ENCODE measurements around the gene DAG1. TPM values are rescaled to one million over a fixed set of nuclear protein-coding genes. Genes with fewer than 3 reads are reported as not detected.

Gene DAG1
- total and polyA plus RNA-seq, 2 donors (not counting 1 experiment from before 2014, with no cell fraction given): 48.7 TPM

DNA sequence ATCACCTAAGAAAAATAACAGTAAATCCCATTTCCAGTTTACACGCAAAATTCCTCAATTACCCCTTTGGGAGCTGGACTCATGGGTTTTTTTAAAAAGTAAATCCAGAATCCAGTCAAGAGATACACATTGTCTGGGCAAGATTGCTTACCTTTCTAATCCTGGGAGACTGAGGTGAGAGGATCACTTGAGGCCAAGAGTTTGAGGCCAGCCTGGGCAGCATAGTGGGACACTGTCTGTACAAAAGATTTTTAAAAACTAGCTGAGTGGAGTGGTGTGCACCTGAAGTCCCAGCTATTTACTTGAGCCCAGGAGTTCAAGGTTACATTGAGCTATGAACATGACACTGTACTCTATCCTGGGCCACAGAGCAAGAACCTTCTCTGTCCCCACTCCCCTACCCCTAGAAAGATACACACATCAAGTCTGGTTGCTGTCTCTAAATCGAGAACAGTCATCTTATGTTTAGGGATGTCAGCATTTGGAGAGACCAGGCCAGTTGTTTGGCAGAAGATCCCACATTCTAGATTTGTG, 39.0 kb downstream of the DAG1 start:
- Histone ChIP-seq H3K36me3 (ENCODE audit: control insufficient read depth, insufficient read depth, low read length) (peaks cover 3% of the 10 kb centered on the region), H3K4me2 (ENCODE audit: extremely low read depth, insufficient read depth, low read length) (no peak overlapping the region), H3K4me1 (ENCODE audit: control insufficient read depth, extremely low read depth, insufficient read depth, low read length) (no peaks in the 10 kb centered on the region), H3K79me2 (ENCODE audit: control insufficient read depth, insufficient read depth, low read length) (no peaks in the 10 kb centered on the region), H3K9ac (ENCODE audit: insufficient read depth, low read length) (no peak overlapping the region), H2AFZ (ENCODE audit: low read length) (no peak overlapping the region), H3K27me3 (ENCODE audit: control insufficient read depth, insufficient read depth, low read length) (no peaks in the 10 kb centered on the region), H3K27ac (ENCODE audit: insufficient read depth, low read length) (no peak overlapping the region), H4K20me1 (ENCODE audit: control insufficient read depth, extremely low read depth, insufficient read depth, low read length) (no peaks in the 10 kb centered on the region), H3K4me3 (replicated peaks in 1 of 4; ENCODE audit: control extremely low read depth in 1 of 4, insufficient read depth in 1 of 4, low read depth in 3 of 4, low read length in 4 of 4) (no peak overlapping the region), H3K9me3 (ENCODE audit: control insufficient read depth, insufficient read depth, low read depth, low read length) (no peaks in the 10 kb centered on the region)
- DNase-seq (ENCODE audit: low read depth in 2 of 2): no peak
- TF ChIP-seq, protein P1, sequence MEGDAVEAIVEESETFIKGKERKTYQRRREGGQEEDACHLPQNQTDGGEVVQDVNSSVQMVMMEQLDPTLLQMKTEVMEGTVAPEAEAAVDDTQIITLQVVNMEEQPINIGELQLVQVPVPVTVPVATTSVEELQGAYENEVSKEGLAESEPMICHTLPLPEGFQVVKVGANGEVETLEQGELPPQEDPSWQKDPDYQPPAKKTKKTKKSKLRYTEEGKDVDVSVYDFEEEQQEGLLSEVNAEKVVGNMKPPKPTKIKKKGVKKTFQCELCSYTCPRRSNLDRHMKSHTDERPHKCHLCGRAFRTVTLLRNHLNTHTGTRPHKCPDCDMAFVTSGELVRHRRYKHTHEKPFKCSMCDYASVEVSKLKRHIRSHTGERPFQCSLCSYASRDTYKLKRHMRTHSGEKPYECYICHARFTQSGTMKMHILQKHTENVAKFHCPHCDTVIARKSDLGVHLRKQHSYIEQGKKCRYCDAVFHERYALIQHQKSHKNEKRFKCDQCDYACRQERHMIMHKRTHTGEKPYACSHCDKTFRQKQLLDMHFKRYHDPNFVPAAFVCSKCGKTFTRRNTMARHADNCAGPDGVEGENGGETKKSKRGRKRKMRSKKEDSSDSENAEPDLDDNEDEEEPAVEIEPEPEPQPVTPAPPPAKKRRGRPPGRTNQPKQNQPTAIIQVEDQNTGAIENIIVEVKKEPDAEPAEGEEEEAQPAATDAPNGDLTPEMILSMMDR (conservative IDR thresholded peaks at IDR 0.05 in 1 of 2, IDR thresholded peaks at IDR 0.05 in 1 of 2; ENCODE audit: low read depth in 1 of 2, low read length in 2 of 2): no peak
- TF ChIP-seq EZH2 (IDR thresholded peaks at IDR 0.05; ENCODE audit: low read length, missing control alignments): no peak

DNA sequence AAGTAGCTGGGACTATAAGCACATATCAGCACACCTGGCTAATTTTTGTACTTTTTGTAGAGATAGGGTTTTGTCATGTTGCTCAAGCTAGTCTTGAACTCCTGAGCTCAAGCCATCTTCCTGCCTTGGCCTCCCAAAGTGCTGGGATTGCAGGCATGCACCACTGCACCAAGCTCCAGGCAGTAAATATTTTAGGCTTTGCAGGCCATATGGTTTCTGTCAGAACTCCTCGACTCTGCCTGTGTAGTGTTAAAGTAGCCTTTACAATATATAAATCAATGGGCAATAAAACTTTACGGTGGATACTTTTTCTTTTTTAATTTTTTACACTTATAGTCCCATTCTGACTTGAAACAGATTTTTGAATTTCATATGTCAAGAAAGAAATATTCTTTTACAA, 41.6 kb downstream of the DAG1 start:
- no peak for DNase-seq (ENCODE audit: low read depth in 2 of 2)
- Histone ChIP-seq H3K4me2 (ENCODE audit: extremely low read depth, insufficient read depth, low read length) (no peak overlapping the region), H3K36me3 (ENCODE audit: control insufficient read depth, insufficient read depth, low read length) (peaks cover 3% of the 10 kb centered on the region), H4K20me1 (ENCODE audit: control insufficient read depth, extremely low read depth, insufficient read depth, low read length) (no peaks in the 10 kb centered on the region), H3K27me3 (ENCODE audit: control insufficient read depth, insufficient read depth, low read length) (no peaks in the 10 kb centered on the region), H3K27ac (ENCODE audit: insufficient read depth, low read length) (no peak overlapping the region), H3K4me3 (replicated peaks in 1 of 4; ENCODE audit: control extremely low read depth in 1 of 4, insufficient read depth in 1 of 4, low read depth in 3 of 4, low read length in 4 of 4) (no peak overlapping the region), H3K9me3 (ENCODE audit: control insufficient read depth, insufficient read depth, low read depth, low read length) (no peaks in the 10 kb centered on the region), H2AFZ (ENCODE audit: low read length) (no peak overlapping the region), H3K9ac (ENCODE audit: insufficient read depth, low read length) (no peak overlapping the region), H3K4me1 (ENCODE audit: control insufficient read depth, extremely low read depth, insufficient read depth, low read length) (no peaks in the 10 kb centered on the region), H3K79me2 (ENCODE audit: control insufficient read depth, insufficient read depth, low read length) (no peaks in the 10 kb centered on the region)
- TF ChIP-seq, protein P1 (conservative IDR thresholded peaks at IDR 0.05 in 1 of 2, IDR thresholded peaks at IDR 0.05 in 1 of 2; ENCODE audit: low read depth in 1 of 2, low read length in 2 of 2): no peak
- TF ChIP-seq EZH2 (IDR thresholded peaks at IDR 0.05; ENCODE audit: low read length, missing control alignments): no peak

DNA sequence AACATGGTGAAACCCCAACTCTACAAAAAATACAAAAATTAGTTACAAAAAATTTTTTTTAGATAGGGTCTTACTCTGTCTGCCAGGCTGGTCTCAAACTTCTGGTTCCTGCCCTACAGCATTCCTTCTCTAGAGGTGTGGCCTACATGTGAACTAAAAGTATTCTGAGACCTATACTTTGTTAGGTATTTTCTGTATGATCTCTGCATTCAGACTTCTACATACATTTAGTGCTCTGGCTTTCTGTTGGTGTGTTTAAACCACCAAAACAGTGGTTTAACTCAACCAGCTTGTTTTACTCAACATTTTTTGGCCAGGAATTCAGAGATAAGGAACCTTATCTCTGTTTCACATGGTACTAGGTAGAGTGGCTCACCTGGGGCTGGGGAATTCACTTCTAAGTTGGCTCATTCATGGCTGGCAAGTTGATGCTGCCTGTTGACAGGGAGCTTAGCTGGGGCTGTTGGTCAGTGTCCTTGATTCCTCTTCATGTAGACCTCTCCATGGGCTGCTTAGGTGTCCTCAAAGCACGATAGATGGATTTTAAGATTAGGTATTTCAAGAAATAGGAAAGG, 42.8 kb downstream of the DAG1 start:
- no peaks in the 10 kb centered on the region for H3K4me1 ChIP-seq (ENCODE audit: control insufficient read depth, extremely low read depth, insufficient read depth, low read length)
- H2AFZ ChIP-seq (ENCODE audit: low read length): no peak overlapping the region
- H3K79me2 ChIP-seq (ENCODE audit: control insufficient read depth, insufficient read depth, low read length): no peaks in the 10 kb centered on the region
- DNase-seq (ENCODE audit: low read depth in 2 of 2): no peak
- H3K9ac ChIP-seq (ENCODE audit: insufficient read depth, low read length): no peak overlapping the region
- H4K20me1 ChIP-seq (ENCODE audit: control insufficient read depth, extremely low read depth, insufficient read depth, low read length): no peaks in the 10 kb centered on the region
- TF ChIP-seq, protein P1 (conservative IDR thresholded peaks at IDR 0.05 in 1 of 2, IDR thresholded peaks at IDR 0.05 in 1 of 2; ENCODE audit: low read depth in 1 of 2, low read length in 2 of 2): no peak
- no peak for TF ChIP-seq EZH2 (IDR thresholded peaks at IDR 0.05; ENCODE audit: low read length, missing control alignments)
- no peak overlapping the region for H3K27ac ChIP-seq (ENCODE audit: insufficient read depth, low read length)
- H3K27me3 ChIP-seq (ENCODE audit: control insufficient read depth, insufficient read depth, low read length): no peaks in the 10 kb centered on the region
- peaks cover 6% of the 10 kb centered on the region for H3K36me3 ChIP-seq (ENCODE audit: control insufficient read depth, insufficient read depth, low read length)
- no peaks in the 10 kb centered on the region for H3K9me3 ChIP-seq (ENCODE audit: control insufficient read depth, insufficient read depth, low read depth, low read length)
- H3K4me2 ChIP-seq (ENCODE audit: extremely low read depth, insufficient read depth, low read length): no peak overlapping the region
- no peak overlapping the region for H3K4me3 ChIP-seq (replicated peaks in 1 of 4; ENCODE audit: control extremely low read depth in 1 of 4, insufficient read depth in 1 of 4, low read depth in 3 of 4, low read length in 4 of 4)
